Caco-2 (cell line): ENCODE results near the gene FAM180A. TPM values are rescaled to one million over a fixed set of nuclear protein-coding genes. Genes with fewer than 3 reads are reported as not detected.

ENCODE experiments used
- BruUV-seq: library from RNA; stranded (reverse); fragments of 400-500 nt; replicated peaks from 2 replicates; lab custom pipeline; 2021; lab: Mats Ljungman, UMichigan
- CTCF ChIA-PET: fragments of 300-600 bp; sonication (Branson Sonifier 250); formaldehyde crosslinking; loops from one replicate; lab custom pipeline; 2022; ENCODE audit warnings: antibody characterized with exemption; lab: Charles Lee
- POLR2A ChIA-PET: fragments of 300-600 bp; sonication (Branson Sonifier 250); formaldehyde crosslinking; loops from one replicate; lab custom pipeline; 2022; ENCODE audit warnings: antibody characterized with exemption; lab: Charles Lee
- DNase-seq, 2 experiments: peaks; one replicate each; pipeline versions ENCODE4 v3.0.0 to v3.0.0-alpha.2; 2020 to 2022
- H3K27me3 ChIP-seq: replicated peaks from 2 replicates; pipeline ENCODE4 v1.6.0; 2011; ENCODE audit warnings: low read length; ENCODE audit not compliant: control insufficient read depth, insufficient read depth
- H3K36me3 ChIP-seq: 2 replicates; pipeline ENCODE4 v1.5.1; 2011; ENCODE audit warnings: low read length; ENCODE audit not compliant: control insufficient read depth, insufficient read depth
- H3K4me1 ChIP-seq: fragments of 250-450 bp; sonication (Bioruptor Pico); 2 replicates; pipeline ENCODE4 v1.5.1; 2020; ENCODE audit warnings: mild to moderate bottlenecking
- H3K4me3 ChIP-seq: 2 replicates; pipeline ENCODE4 v1.5.1; 2011; ENCODE audit warnings: low read depth, mild to moderate bottlenecking, control low read depth, low read length
- H3K9me3 ChIP-seq: fragments of 250-450 bp; sonication (Bioruptor Pico); 2 replicates; pipeline ENCODE4 v1.5.1; 2020; ENCODE audit warnings: mild to moderate bottlenecking, moderate library complexity
- H3K27ac Mint-ChIP-seq: one replicate; pipeline ENCODE4 v1.8.0; 2022; ENCODE audit warnings: mixed read lengths; ENCODE audit not compliant: unreplicated experiment
- H3K27me3 Mint-ChIP-seq: one replicate; pipeline ENCODE4 v1.8.0; 2022; ENCODE audit warnings: mixed read lengths; ENCODE audit not compliant: insufficient read depth, unreplicated experiment
- H3K36me3 Mint-ChIP-seq: one replicate; pipeline ENCODE4 v1.8.0; 2022; ENCODE audit warnings: mild to moderate bottlenecking, mixed read lengths; ENCODE audit not compliant: insufficient read depth, unreplicated experiment
- H3K4me1 Mint-ChIP-seq: one replicate; pipeline ENCODE4 v1.8.0; 2022; ENCODE audit warnings: low read depth, mixed read lengths; ENCODE audit not compliant: unreplicated experiment
- H3K4me3 Mint-ChIP-seq: one replicate; pipeline ENCODE4 v1.8.0; 2022; ENCODE audit warnings: mild to moderate bottlenecking, moderate library complexity, mixed read lengths; ENCODE audit not compliant: unreplicated experiment
- H3K9me3 Mint-ChIP-seq: one replicate; pipeline ENCODE4 v1.8.0; 2022; ENCODE audit warnings: mixed read lengths; ENCODE audit not compliant: unreplicated experiment
- CTCF ChIP-seq, 2 experiments: fragments of 200-600 bp in 1 of 2; IDR thresholded peaks; 1 replicate in 1 of 2; 2 replicates in 1 of 2; pipeline versions ENCODE4 v1.5.1 to v1.8.0; 2011 to 2022; ENCODE audit warnings: antibody characterized with exemption in 1 of 2, control low read depth in 1 of 2, inconsistent platforms in 1 of 2, low read depth in 1 of 2, low read length in 1 of 2, mild to moderate bottlenecking in 1 of 2, moderate library complexity in 1 of 2; ENCODE audit not compliant: insufficient read depth in 1 of 2, severe bottlenecking in 1 of 2, unreplicated experiment in 1 of 2
- intact Hi-C: fragments of 100-400 bp; cut with micrococcal nuclease; formaldehyde crosslinking; loops from one replicate; pipeline ENCODE4 v1.10.0; 2022; ENCODE audit not compliant: unreplicated experiment
- total RNA-seq: library from RNA; stranded (reverse); gene quantifications from 2 replicates; pipeline ENCODE4 v1.2.3, GENCODE V29; 2022

FAM180A gene
- total RNA-seq, 1 experiment from 2014 or later: not detected

GRCh38 chr7:135692055-135692454, 56.6 kb downstream of the FAM180A start:
- H3K4me3 ChIP-seq: no peak overlapping the region
- CTCF ChIA-PET: no interaction called here
- no peaks in the 10 kb centered on the region for H3K9me3 ChIP-seq
- no peaks in the 10 kb centered on the region for H3K27me3 Mint-ChIP-seq
- no peak for TF ChIP-seq CTCF (IDR thresholded peaks at IDR 0.05; ENCODE audit: insufficient read depth in 1 of 2, low read depth in 1 of 2, low read length in 1 of 2, severe bottlenecking in 1 of 2, unreplicated experiment in 1 of 2)
- no peaks in the 10 kb centered on the region; the same call in 1 of the 2 replicates for H3K36me3 ChIP-seq
- no peak overlapping the region for H3K4me3 Mint-ChIP-seq
- no peaks in the 10 kb centered on the region for H3K9me3 Mint-ChIP-seq
- no peaks in the 10 kb centered on the region for H3K4me1 Mint-ChIP-seq
- DNase-seq: no peak
- POLR2A ChIA-PET: no interaction called here
- no TSS peak for BruUV-seq
- no peaks in the 10 kb centered on the region for H3K4me1 ChIP-seq
- no peak overlapping the region for H3K27ac Mint-ChIP-seq
- intact Hi-C loops: no loop called here
- no peaks in the 10 kb centered on the region for H3K27me3 ChIP-seq
- no peaks in the 10 kb centered on the region for H3K36me3 Mint-ChIP-seq

GRCh38 chr7:135690566-135690965, 58.0 kb downstream of the FAM180A start:
- CTCF ChIA-PET: no interaction called here
- Histone ChIP-seq H3K9me3 (no peaks in the 10 kb centered on the region), H3K4me3 (no peak overlapping the region), H3K4me1 (no peaks in the 10 kb centered on the region), H3K36me3 (no peaks in the 10 kb centered on the region; the same call in 1 of the 2 replicates), H3K27me3 (no peaks in the 10 kb centered on the region)
- intact Hi-C loops: no loop called here
- Mint-ChIP-seq H3K27me3 (no peaks in the 10 kb centered on the region), H3K36me3 (no peaks in the 10 kb centered on the region), H3K27ac (no peak overlapping the region), H3K4me1 (no peaks in the 10 kb centered on the region), H3K9me3 (no peaks in the 10 kb centered on the region), H3K4me3 (no peak overlapping the region)
- POLR2A ChIA-PET: no interaction called here
- no peak for DNase-seq
- TF ChIP-seq CTCF (IDR thresholded peaks at IDR 0.05; ENCODE audit: insufficient read depth in 1 of 2, low read depth in 1 of 2, low read length in 1 of 2, severe bottlenecking in 1 of 2, unreplicated experiment in 1 of 2): no peak
- no TSS peak for BruUV-seq

GRCh38 chr7:135687466-135687865, 61.1 kb downstream of the FAM180A start:
- Histone ChIP-seq H3K4me3 (no peak overlapping the region), H3K4me1 (no peaks in the 10 kb centered on the region), H3K36me3 (no peaks in the 10 kb centered on the region; the same call in 1 of the 2 replicates), H3K27me3 (no peaks in the 10 kb centered on the region), H3K9me3 (no peaks in the 10 kb centered on the region)
- no TSS peak for BruUV-seq
- TF ChIP-seq CTCF (IDR thresholded peaks at IDR 0.05; ENCODE audit: insufficient read depth in 1 of 2, low read depth in 1 of 2, low read length in 1 of 2, severe bottlenecking in 1 of 2, unreplicated experiment in 1 of 2): no peak
- no peak overlapping the region for H3K27ac Mint-ChIP-seq
- ChIA-PET CTCF (no interaction called here), POLR2A (no interaction called here)
- H3K4me1 Mint-ChIP-seq: no peaks in the 10 kb centered on the region
- H3K9me3 Mint-ChIP-seq: no peaks in the 10 kb centered on the region
- no peaks in the 10 kb centered on the region for H3K36me3 Mint-ChIP-seq
- intact Hi-C loops: no loop called here
- H3K4me3 Mint-ChIP-seq: no peak overlapping the region
- no peaks in the 10 kb centered on the region for H3K27me3 Mint-ChIP-seq
- DNase-seq: no peak
